HEK293 (cell line): ENCODE data around the gene CBX5.

Experiments
- CTCF ChIA-PET: fragments of 350-600 bp; formaldehyde crosslinking; extraction: SDS; loops from one replicate; lab custom pipeline; 2021; ENCODE audit warnings: antibody characterized with exemption; lab: Yijun Ruan, JAX
- POLR2A ChIA-PET: fragments of 300-600 bp; formaldehyde crosslinking; extraction: SDS; loops from one replicate; lab custom pipeline; 2020; ENCODE audit warnings: antibody characterized with exemption, inconsistent platforms; lab: Yijun Ruan, JAX
- H3K27ac ChIP-seq: fragments of 200-500 bp; sonication (Bioruptor generic); 2 replicates; pipeline ENCODE4 v1.5.1; 2014; ENCODE audit warnings: low read depth, low read length, control low read depth, inconsistent platforms; ENCODE audit errors: extremely low read depth
- H3K36me3 ChIP-seq, 2 experiments: fragments of 200-500 bp in 1 of 2; sonication (Bioruptor generic) in 1 of 2; 1 replicate in 1 of 2; 2 replicates in 1 of 2; pipeline ENCODE4 v1.5.1; 2014 to 2017; ENCODE audit warnings: inconsistent platforms in 2 of 2, low read length in 2 of 2; ENCODE audit not compliant: control insufficient read depth in 2 of 2, insufficient read depth in 1 of 2
- H3K4me1 ChIP-seq: fragments of 200-500 bp; sonication (Bioruptor generic); 2 replicates; pipeline ENCODE4 v1.5.1; 2014; ENCODE audit warnings: mild to moderate bottlenecking, low read length, inconsistent platforms; ENCODE audit not compliant: control insufficient read depth, insufficient read depth
- H3K4me3 ChIP-seq: 2 replicates; pipeline ENCODE4 v1.5.1; 2011; ENCODE audit warnings: low read depth, mild to moderate bottlenecking, control low read depth, low read length, moderate library complexity
- H3K9me3 ChIP-seq: fragments of 200-500 bp; sonication (Bioruptor generic); 2 replicates; pipeline ENCODE4 v1.5.1; 2014; ENCODE audit warnings: low read depth, low read length, inconsistent platforms; ENCODE audit not compliant: control insufficient read depth, insufficient read depth
- IKZF3 ChIP-seq: fragments of 450-650 bp; IDR thresholded peaks from 2 replicates; pipeline ENCODE4 v1.5.0; 2018; ENCODE audit warnings: missing biosample characterization, mild to moderate bottlenecking, missing genetic modification characterization, moderate library complexity
- PRDM1 ChIP-seq: fragments of 450-650 bp; formaldehyde crosslinking; IDR thresholded peaks from 2 replicates; pipeline ENCODE4; 2016; ENCODE audit warnings: missing biosample characterization, missing genetic modification characterization
- REPIN1 ChIP-seq: fragments of 450-650 bp; formaldehyde crosslinking; IDR thresholded peaks from 2 replicates; pipeline ENCODE4 v1.5.1; 2017; ENCODE audit warnings: missing biosample characterization, missing genetic modification characterization, low read depth
- REST ChIP-seq: fragments of 450-650 bp; formaldehyde crosslinking; IDR thresholded peaks from 2 replicates; pipeline ENCODE4 v1.5.1; 2016; ENCODE audit warnings: missing biosample characterization, missing genetic modification characterization
- YY1 ChIP-seq: fragments of 450-650 bp; formaldehyde crosslinking; IDR thresholded peaks from 2 replicates; pipeline ENCODE4 v1.5.1; 2018; ENCODE audit warnings: missing biosample characterization, missing genetic modification characterization
- ZBTB17 ChIP-seq: fragments of 450-650 bp; formaldehyde crosslinking; IDR thresholded peaks from 2 replicates; pipeline ENCODE4 v1.5.1; 2016; ENCODE audit warnings: missing biosample characterization, missing genetic modification characterization
- ZEB2 ChIP-seq: fragments of 450-650 bp; formaldehyde crosslinking; IDR thresholded peaks from 2 replicates; pipeline ENCODE4 v1.5.1; 2016; ENCODE audit warnings: missing biosample characterization, missing genetic modification characterization
- ZNF175 ChIP-seq: fragments of 450-650 bp; formaldehyde crosslinking; IDR thresholded peaks from 2 replicates; pipeline ENCODE4 v1.5.1; 2016; ENCODE audit warnings: missing biosample characterization, missing genetic modification characterization
- ZNF214 ChIP-seq: fragments of 450-650 bp; formaldehyde crosslinking; IDR thresholded peaks from 2 replicates; pipeline ENCODE4 v1.5.1; 2017; ENCODE audit warnings: missing biosample characterization, mild to moderate bottlenecking, missing genetic modification characterization, borderline replicate concordance
- ZNF239 ChIP-seq: fragments of 450-650 bp; formaldehyde crosslinking; IDR thresholded peaks from 2 replicates; pipeline ENCODE4 v1.5.1; 2016; ENCODE audit warnings: missing biosample characterization, missing genetic modification characterization
- ZNF341 ChIP-seq: fragments of 450-650 bp; formaldehyde crosslinking; IDR thresholded peaks from 2 replicates; pipeline ENCODE4; 2016; ENCODE audit warnings: low read depth, missing biosample characterization, missing genetic modification characterization
- ZNF366 ChIP-seq: fragments of 450-650 bp; formaldehyde crosslinking; conservative IDR thresholded peaks from 2 replicates; pipeline ENCODE4 v1.5.1; 2016; ENCODE audit warnings: missing biosample characterization, missing genetic modification characterization
- ZNF571 ChIP-seq: fragments of 450-650 bp; formaldehyde crosslinking; IDR thresholded peaks from 2 replicates; pipeline ENCODE4 v1.5.0; 2017; ENCODE audit warnings: missing biosample characterization, missing genetic modification characterization
- TF ChIP-seq, protein P1 (sequence below): fragments of 450-650 bp; formaldehyde crosslinking; IDR thresholded peaks from 2 replicates; pipeline ENCODE4 v1.5.1; 2016; ENCODE audit warnings: missing biosample characterization, missing genetic modification characterization
- TF ChIP-seq, protein P2 (sequence below): fragments of 450-650 bp; formaldehyde crosslinking; IDR thresholded peaks from 2 replicates; pipeline ENCODE4 v1.5.1; 2016; ENCODE audit warnings: missing biosample characterization, missing genetic modification characterization
- TF ChIP-seq, protein P3 (sequence below): fragments of 450-650 bp; formaldehyde crosslinking; IDR thresholded peaks from 2 replicates; pipeline ENCODE4 v1.5.1; 2016; ENCODE audit warnings: missing biosample characterization, missing genetic modification characterization

CBX5 gene

GRCh38 chr12:54200412-54200811, 79.5 kb downstream of the CBX5 start (continued):
- TF ChIP-seq, protein P1, sequence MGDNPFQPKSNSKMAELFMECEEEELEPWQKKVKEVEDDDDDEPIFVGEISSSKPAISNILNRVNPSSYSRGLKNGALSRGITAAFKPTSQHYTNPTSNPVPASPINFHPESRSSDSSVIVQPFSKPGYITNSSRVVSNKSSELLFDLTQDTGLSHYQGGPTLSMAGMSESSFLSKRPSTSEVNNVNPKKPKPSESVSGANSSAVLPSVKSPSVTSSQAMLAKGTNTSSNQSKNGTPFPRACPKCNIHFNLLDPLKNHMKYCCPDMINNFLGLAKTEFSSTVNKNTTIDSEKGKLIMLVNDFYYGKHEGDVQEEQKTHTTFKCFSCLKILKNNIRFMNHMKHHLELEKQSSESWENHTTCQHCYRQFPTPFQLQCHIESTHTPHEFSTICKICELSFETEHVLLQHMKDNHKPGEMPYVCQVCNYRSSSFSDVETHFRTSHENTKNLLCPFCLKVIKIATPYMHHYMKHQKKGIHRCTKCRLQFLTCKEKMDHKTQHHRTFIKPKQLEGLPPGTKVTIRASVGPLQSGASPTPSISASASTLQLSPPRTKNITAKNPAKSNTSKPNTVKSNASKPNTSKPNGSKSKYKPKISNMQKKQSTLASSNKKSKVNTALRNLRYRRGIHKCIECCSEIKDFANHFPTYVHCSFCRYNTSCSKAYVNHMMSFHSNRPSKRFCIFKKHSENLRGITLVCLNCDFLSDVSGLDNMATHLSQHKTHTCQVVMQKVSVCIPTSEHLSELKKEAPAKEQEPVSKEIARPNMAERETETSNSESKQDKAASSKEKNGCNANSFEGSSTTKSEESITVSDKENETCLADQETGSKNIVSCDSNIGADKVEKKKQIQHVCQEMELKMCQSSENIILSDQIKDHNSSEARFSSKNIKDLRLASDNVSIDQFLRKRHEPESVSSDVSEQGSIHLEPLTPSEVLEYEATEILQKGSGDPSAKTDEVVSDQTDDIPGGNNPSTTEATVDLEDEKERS (tag by site-specific recombination), result no peak
- TF ChIP-seq ZNF175 (tag by site-specific recombination), result no peak

DNA sequence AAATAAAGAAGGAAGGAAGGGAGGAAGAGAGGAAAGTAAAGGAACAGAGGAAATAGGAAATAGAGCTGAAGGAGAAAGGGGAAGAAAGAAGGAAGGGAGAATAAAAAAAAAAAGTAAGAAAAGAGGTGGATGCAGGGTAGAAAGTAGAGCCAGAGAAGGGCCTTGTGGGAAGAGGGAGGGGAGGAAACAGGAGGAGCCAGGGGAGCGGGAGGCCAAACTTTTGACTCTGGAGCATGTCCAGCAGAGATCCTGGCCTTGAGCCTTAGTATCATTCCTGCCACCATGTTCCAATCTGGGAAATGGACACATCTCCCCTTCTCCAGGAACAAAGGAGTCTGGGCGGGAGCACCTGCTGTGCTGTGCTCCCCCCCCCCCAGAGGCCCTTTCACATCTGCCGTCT, 80.0 kb downstream of the CBX5 start:
- TF ChIP-seq ZNF341 (tag by site-specific recombination) (peak; percentile 26), YY1 (no peak), ZNF366 (tag by site-specific recombination) (peak; percentile 38; the same call in 1 of the 2 replicates), PRDM1 (tag by site-specific recombination) (peak; percentile 73), ZNF571 (no peak), REST (no peak), IKZF3 (tag by site-specific recombination) (no peak), ZNF239 (tag by site-specific recombination) (no peak), REPIN1 (tag by site-specific recombination) (no peak), ZBTB17 (peak; percentile 59; the same call in 1 of the 2 replicates), ZNF214 (tag by site-specific recombination) (no peak), ZEB2 (tag by site-specific recombination) (no peak)
- TF ChIP-seq, protein P2, sequence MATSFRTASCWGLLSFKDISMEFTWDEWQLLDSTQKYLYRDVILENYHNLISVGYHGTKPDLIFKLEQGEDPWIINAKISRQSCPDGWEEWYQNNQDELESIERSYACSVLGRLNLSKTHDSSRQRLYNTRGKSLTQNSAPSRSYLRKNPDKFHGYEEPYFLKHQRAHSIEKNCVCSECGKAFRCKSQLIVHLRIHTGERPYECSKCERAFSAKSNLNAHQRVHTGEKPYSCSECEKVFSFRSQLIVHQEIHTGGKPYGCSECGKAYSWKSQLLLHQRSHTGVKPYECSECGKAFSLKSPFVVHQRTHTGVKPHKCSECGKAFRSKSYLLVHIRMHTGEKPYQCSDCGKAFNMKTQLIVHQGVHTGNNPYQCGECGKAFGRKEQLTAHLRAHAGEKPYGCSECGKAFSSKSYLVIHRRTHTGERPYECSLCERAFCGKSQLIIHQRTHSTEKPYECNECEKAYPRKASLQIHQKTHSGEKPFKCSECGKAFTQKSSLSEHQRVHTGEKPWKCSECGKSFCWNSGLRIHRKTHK (tag by site-specific recombination), result no peak
- TF ChIP-seq, protein P3, sequence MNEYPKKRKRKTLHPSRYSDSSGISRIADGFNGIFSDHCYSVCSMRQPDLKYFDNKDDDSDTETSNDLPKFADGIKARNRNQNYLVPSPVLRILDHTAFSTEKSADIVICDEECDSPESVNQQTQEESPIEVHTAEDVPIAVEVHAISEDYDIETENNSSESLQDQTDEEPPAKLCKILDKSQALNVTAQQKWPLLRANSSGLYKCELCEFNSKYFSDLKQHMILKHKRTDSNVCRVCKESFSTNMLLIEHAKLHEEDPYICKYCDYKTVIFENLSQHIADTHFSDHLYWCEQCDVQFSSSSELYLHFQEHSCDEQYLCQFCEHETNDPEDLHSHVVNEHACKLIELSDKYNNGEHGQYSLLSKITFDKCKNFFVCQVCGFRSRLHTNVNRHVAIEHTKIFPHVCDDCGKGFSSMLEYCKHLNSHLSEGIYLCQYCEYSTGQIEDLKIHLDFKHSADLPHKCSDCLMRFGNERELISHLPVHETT (tag by site-specific recombination), result no peak
- H3K4me3 ChIP-seq, result no peak overlapping the region
- H3K4me1 ChIP-seq, result peaks cover 18% of the 10 kb centered on the region
- no peak overlapping the region for H3K27ac ChIP-seq
- no peaks in the 10 kb centered on the region for H3K36me3 ChIP-seq
- H3K9me3 ChIP-seq, result no peaks in the 10 kb centered on the region
- ChIA-PET POLR2A (interaction anchor here (0.5 to 1.1 kb wide), 3 partner anchors 12 to 182 kb away, joined by 3 to 4 read pairs (median 4); partner anchors contain the start of genes HOXC5 and SMUG1), CTCF (interaction anchor here (0.6 to 7.5 kb wide), 15 partner anchors 8 to 715 kb away, joined by 3 to 92 read pairs (median 9); partner anchors contain the start of genes HOXC5, HOXC8 and SMUG1)
